HepG2 (cell line): ENCODE measurements around the gene FSHR.

Source experiments
- ATF6 ChIP-seq: sonication (generic); formaldehyde crosslinking; conservative IDR thresholded peaks from 2 replicates; pipeline ENCODE4 v1.4.0; 2020; ENCODE audit warnings: missing genetic modification reagents
- CHD4 ChIP-seq: fragments of 200-600 bp; sonication (generic); IDR thresholded peaks from 2 replicates; pipeline ENCODE4 v1.7.0; 2017; ENCODE audit warnings: mild to moderate bottlenecking, low read length, borderline replicate concordance
- KLF15 ChIP-seq: sonication (generic); formaldehyde crosslinking; IDR thresholded peaks from 2 replicates; pipeline ENCODE4 v1.8.1; 2023; ENCODE audit warnings: borderline replicate concordance, mild to moderate bottlenecking, inconsistent platforms, missing genetic modification reagents, mixed read lengths
- MIXL1 ChIP-seq: IDR thresholded peaks from 2 replicates; pipeline ENCODE4 v1.6.1; 2016
- PHF8 ChIP-seq: sonication (generic); formaldehyde crosslinking; IDR thresholded peaks from 2 replicates; pipeline ENCODE4 v1.5.0; 2020; ENCODE audit warnings: missing genetic modification reagents
- SIN3A ChIP-seq: IDR thresholded peaks from 2 replicates; pipeline ENCODE4 v1.6.1; 2011; ENCODE audit warnings: low read depth, mild to moderate bottlenecking, control low read depth, low read length, borderline replicate concordance
- ZBTB34 ChIP-seq: sonication (generic); formaldehyde crosslinking; IDR thresholded peaks from 2 replicates; pipeline ENCODE4 v1.8.0; 2022; ENCODE audit warnings: mild to moderate bottlenecking, missing genetic modification reagents
- ZMYM3 ChIP-seq: sonication (generic); formaldehyde crosslinking; IDR thresholded peaks from 2 replicates; pipeline ENCODE4 v1.5.1; 2020; ENCODE audit warnings: mild to moderate bottlenecking, missing genetic modification reagents

GRCh38 chr2:49042488-49042887, 111.8 kb downstream of the FSHR start:
- TF ChIP-seq MIXL1 (CRISPR knock-in tag) (no peak), SIN3A (no peak), CHD4 (no peak), KLF15 (CRISPR knock-in tag) (no peak), ATF6 (CRISPR knock-in tag) (no peak), ZMYM3 (CRISPR knock-in tag) (no peak), PHF8 (CRISPR knock-in tag) (no peak), ZBTB34 (CRISPR knock-in tag) (no peak)
